Fibroblast of villous mesenchyme (primary cell): Measurements from ENCODE around the gene CAPN11. TPM values are rescaled to one million over a fixed set of nuclear protein-coding genes. Genes with fewer than 3 reads are reported as not detected.

ENCODE experiments used
- DNase-seq: peaks from one replicate; pipeline ENCODE4 v3.0.0-alpha.2; 2010; ENCODE audit warnings: low read depth
- H3K4me3 ChIP-seq: 2 replicates; pipeline ENCODE4 v1.5.1; 2011; ENCODE audit warnings: low read depth, mild to moderate bottlenecking, low read length
- CTCF ChIP-seq: IDR thresholded peaks from 2 replicates; pipeline ENCODE4 v1.5.1; 2012; ENCODE audit warnings: low read depth, mild to moderate bottlenecking, low read length; ENCODE audit not compliant: insufficient read depth
- total RNA-seq: library from RNA; depleted of rRNA; stranded (reverse); fragments of >200 nt; gene quantifications from 2 replicates; pipeline ENCODE4 v1.2.3, GENCODE V29; 2012

Gene CAPN11
- total RNA-seq, 1 donor, result not detected

- TF ChIP-seq CTCF, result no peak
- peak; percentile 17 for DNase-seq
- H3K4me3 ChIP-seq, result no peak overlapping the region
Observed at GRCh38 chr6:44176762-44177509, 18.3 kb downstream of the CAPN11 start.

- no peak for TF ChIP-seq CTCF
- H3K4me3 ChIP-seq, result no peak overlapping the region
- DNase-seq, result peak; percentile 97
Observed at GRCh38 chr6:44177691-44178423, 19.2 kb downstream of the CAPN11 start.

GRCh38 chr6:44178424-44179071 lies 19.9 kb downstream of the CAPN11 start:
- no peak for DNase-seq
- no peak overlapping the region for H3K4me3 ChIP-seq

GRCh38 chr6:44179072-44179536 lies 20.5 kb downstream of the CAPN11 start:
- no peak for TF ChIP-seq CTCF
- H3K4me3 ChIP-seq, result no peak overlapping the region
- no peak for DNase-seq

More at GRCh38 chr6:44178424-44179071, 19.9 kb downstream of the CAPN11 start:
- no peak for TF ChIP-seq CTCF

GRCh38 chr6:44179648-44180047 lies 21.0 kb downstream of the CAPN11 start:
- no peak for TF ChIP-seq CTCF

GRCh38 chr6:44180406-44180805 lies 21.8 kb downstream of the CAPN11 start:
- no peak overlapping the region for H3K4me3 ChIP-seq
- no peak for TF ChIP-seq CTCF

More at GRCh38 chr6:44179648-44180047, 21.0 kb downstream of the CAPN11 start:
- no peak overlapping the region for H3K4me3 ChIP-seq
- no peak for DNase-seq

More at GRCh38 chr6:44180406-44180805, 21.8 kb downstream of the CAPN11 start:
- DNase-seq, result no peak
